OCI-LY1 (cell line): Measurements from ENCODE around the gene RETREG2.

Experiments used
- CTCF ChIP-seq: fragments of 200-600 bp; sonication (generic), shearing (Covaris generic); IDR thresholded peaks from 2 replicates; pipeline ENCODE4 v1.5.1; 2017; ENCODE audit warnings: mild to moderate bottlenecking, antibody characterized with exemption, low read length, moderate library complexity, mixed read lengths
- EZH2 ChIP-seq: fragments of 200-600 bp; sonication (generic), shearing (Covaris generic); IDR thresholded peaks from 2 replicates; pipeline ENCODE4 v1.8.0; 2017; ENCODE audit warnings: borderline replicate concordance, mixed run types, mild to moderate bottlenecking, antibody characterized with exemption, low read length, moderate library complexity, mixed read lengths

GRCh38 chr2:219165058-219165911 lies 12.8 kb upstream of the RETREG2 start:
- TF ChIP-seq CTCF: no peak
- TF ChIP-seq EZH2: no peak
